NCI-H748 (cell line): Measurements from ENCODE around the gene SLC19A1.
"Not testable (repeated sequence)": the region's sequence is repeated elsewhere in the genome, so short reads cannot be mapped to it uniquely, and the experiment has no call there.

Source experiments
- DNase-seq: peaks from one replicate; lab custom pipeline; 2025; ENCODE audit not compliant: unreplicated experiment; lab: John Stamatoyannopoulos, UW

Gene SLC19A1

GRCh38 chr21:45534636-45535331 lies 7.5 kb downstream of the SLC19A1 start:
- DNase-seq, result no peak

- DNase-seq, result no peak
Measured at GRCh38 chr21:45533846-45534635, 8.2 kb downstream of the SLC19A1 start.

GRCh38 chr21:45533361-45533845 lies 8.8 kb downstream of the SLC19A1 start:
- DNase-seq, result no peak

- no peak for DNase-seq
Measured at GRCh38 chr21:45532826-45533360, 9.3 kb downstream of the SLC19A1 start.

- no peak for DNase-seq
Measured at GRCh38 chr21:45531393-45532215, 10.6 kb downstream of the SLC19A1 start.

GRCh38 chr21:45531114-45531392 lies 11.2 kb downstream of the SLC19A1 start:
- not testable (repeated sequence) for DNase-seq

- DNase-seq, result no peak
Measured at GRCh38 chr21:45530423-45531113, 11.7 kb downstream of the SLC19A1 start.

- DNase-seq, result no peak
Measured at GRCh38 chr21:45529785-45530422, 12.3 kb downstream of the SLC19A1 start.

GRCh38 chr21:45528981-45529784 lies 13.1 kb downstream of the SLC19A1 start:
- no peak for DNase-seq

GRCh38 chr21:45528028-45528705 lies 14.1 kb downstream of the SLC19A1 start:
- no peak for DNase-seq

- DNase-seq, result not testable (repeated sequence)
Measured at GRCh38 chr21:45527151-45527999, 14.9 kb downstream of the SLC19A1 start.

GRCh38 chr21:45525910-45526306 lies 16.3 kb downstream of the SLC19A1 start:
- no peak for DNase-seq

- no peak for DNase-seq
Measured at GRCh38 chr21:45525153-45525909, 16.9 kb downstream of the SLC19A1 start.

- no peak for DNase-seq
Measured at GRCh38 chr21:45524756-45525152, 17.5 kb downstream of the SLC19A1 start.

- DNase-seq, result no peak
Measured at GRCh38 chr21:45523411-45524101, 18.7 kb downstream of the SLC19A1 start.

- DNase-seq, result no peak
Measured at GRCh38 chr21:45522986-45523385, 19.3 kb downstream of the SLC19A1 start.

GRCh38 chr21:45522381-45522780 lies 19.9 kb downstream of the SLC19A1 start:
- DNase-seq, result no peak
